ENCODE measurements around the gene UBASH3B.

UBASH3B gene

DNA sequence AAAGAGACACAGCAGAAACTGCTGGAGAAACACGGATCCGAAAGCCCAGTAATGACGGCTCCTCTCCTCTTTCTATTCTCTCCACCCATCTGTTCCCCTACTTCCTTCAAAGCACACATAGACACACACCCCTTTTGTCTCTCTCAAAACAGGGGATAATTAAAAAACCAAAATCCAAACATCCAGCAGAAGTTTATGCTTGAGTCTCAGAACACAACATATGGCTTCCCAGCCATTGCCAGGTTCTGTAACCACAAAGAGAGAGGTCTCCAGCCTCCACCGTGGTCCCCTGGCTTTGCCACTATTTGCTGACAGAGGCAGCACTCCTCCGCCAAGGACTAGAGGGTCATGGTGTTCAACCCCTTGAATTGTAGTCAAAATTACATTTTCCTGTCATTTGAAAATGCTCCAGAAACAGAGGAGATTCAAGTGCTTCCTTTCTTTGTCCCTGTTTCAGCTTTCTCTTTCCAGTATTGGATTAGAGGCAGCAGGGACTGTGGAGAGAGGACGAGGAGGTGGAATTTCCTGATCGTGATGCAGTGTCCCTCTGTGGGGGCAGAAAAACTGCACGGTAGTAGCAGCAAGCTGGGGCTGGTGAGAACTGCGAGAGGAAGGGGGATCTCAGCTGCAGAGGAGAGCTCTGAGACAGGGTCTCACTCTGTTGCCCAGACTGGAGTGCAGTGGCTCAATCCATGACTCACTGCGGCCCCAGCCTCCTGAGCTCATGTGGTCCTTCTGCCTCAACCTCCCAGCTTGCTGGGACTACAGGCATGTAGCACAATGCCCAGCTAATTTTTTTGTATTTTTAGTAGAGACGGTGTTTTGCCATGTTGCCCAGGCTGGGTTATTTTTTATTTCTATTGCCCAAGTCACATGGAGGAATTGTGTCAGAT is 60.3 kb downstream of the UBASH3B start:
- ChIA-PET POLR2A (no interaction called here), CTCF (no interaction called here)
- DNase-seq (ENCODE audit: extremely low spot score): no peak
- no peak for TF ChIP-seq NFRKB (IDR thresholded peaks at IDR 0.05)
- no peak for TF ChIP-seq FOXA1 (IDR thresholded peaks at IDR 0.05)
- no peak for TF ChIP-seq FOXK2 (IDR thresholded peaks at IDR 0.05)
- no peak for TF ChIP-seq ZNF384 (IDR thresholded peaks at IDR 0.05)
- TF ChIP-seq PKNOX1 (IDR thresholded peaks at IDR 0.05): no peak
- no peak for TF ChIP-seq CTBP1 (IDR thresholded peaks at IDR 0.05; ENCODE audit: borderline replicate concordance)
- no peak for TF ChIP-seq HDGF (IDR thresholded peaks at IDR 0.05; ENCODE audit: borderline replicate concordance)
- no peak for TF ChIP-seq SUZ12 (IDR thresholded peaks at IDR 0.05)
- no peak for TF ChIP-seq SP1 (IDR thresholded peaks at IDR 0.05)
- no peak for TF ChIP-seq TARDBP (IDR thresholded peaks at IDR 0.05)
- no peak for TF ChIP-seq LEF1 (IDR thresholded peaks at IDR 0.05; ENCODE audit: borderline replicate concordance)
- TF ChIP-seq L3MBTL2 (conservative IDR thresholded peaks at IDR 0.05): no peak
- no peak for TF ChIP-seq ELF4 (IDR thresholded peaks at IDR 0.05)
- TF ChIP-seq BHLHE40 (IDR thresholded peaks at IDR 0.05; ENCODE audit: borderline replicate concordance): no peak
- TF ChIP-seq ARNT (IDR thresholded peaks at IDR 0.05): no peak

DNA sequence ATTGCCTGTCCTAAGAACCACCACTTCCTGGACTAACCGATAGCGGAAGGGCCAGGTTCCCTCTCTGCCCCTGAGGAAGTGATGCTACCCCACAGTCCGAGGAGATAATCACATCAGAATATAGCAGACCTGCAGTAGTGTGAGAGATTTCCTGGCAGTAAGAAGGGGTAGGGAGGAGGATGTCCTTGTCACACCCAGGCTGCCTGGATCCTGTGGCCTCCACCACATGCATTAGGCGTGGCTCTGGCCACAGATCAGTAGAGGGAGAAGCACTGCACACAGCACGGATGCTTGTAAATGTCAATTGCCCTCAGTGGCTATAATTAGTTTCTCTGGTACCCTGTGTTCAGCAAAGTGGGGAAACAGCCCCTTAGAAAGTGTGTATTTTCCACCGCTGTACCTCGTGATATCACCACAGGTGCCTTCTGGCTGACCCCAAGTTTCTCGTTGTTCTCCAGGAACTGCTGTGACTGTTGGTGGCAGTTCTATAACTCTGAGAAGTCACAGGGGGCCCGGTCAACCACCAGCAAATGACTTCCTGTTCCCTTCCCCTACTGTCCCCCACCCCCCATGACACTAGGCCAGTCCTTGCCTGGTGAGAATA is 61.8 kb downstream of the UBASH3B start:
- no peak for DNase-seq (ENCODE audit: extremely low spot score)
- TF ChIP-seq L3MBTL2 (conservative IDR thresholded peaks at IDR 0.05) (no peak), BHLHE40 (IDR thresholded peaks at IDR 0.05; ENCODE audit: borderline replicate concordance) (no peak), FOXK2 (IDR thresholded peaks at IDR 0.05) (no peak), FOXM1 (IDR thresholded peaks at IDR 0.05; ENCODE audit: borderline replicate concordance) (no peak), ZNF384 (IDR thresholded peaks at IDR 0.05) (no peak), ELF4 (IDR thresholded peaks at IDR 0.05) (no peak), HDGF (IDR thresholded peaks at IDR 0.05; ENCODE audit: borderline replicate concordance) (no peak), CTBP1 (IDR thresholded peaks at IDR 0.05; ENCODE audit: borderline replicate concordance) (no peak), LEF1 (IDR thresholded peaks at IDR 0.05; ENCODE audit: borderline replicate concordance) (no peak), SP1 (IDR thresholded peaks at IDR 0.05) (no peak), TARDBP (IDR thresholded peaks at IDR 0.05) (no peak), FOXA1 (IDR thresholded peaks at IDR 0.05) (no peak), NFRKB (IDR thresholded peaks at IDR 0.05) (no peak), PKNOX1 (IDR thresholded peaks at IDR 0.05) (no peak), ARNT (IDR thresholded peaks at IDR 0.05) (no peak), SUZ12 (IDR thresholded peaks at IDR 0.05) (no peak)
- CTCF ChIA-PET: no interaction called here
- POLR2A ChIA-PET: no interaction called here

DNA sequence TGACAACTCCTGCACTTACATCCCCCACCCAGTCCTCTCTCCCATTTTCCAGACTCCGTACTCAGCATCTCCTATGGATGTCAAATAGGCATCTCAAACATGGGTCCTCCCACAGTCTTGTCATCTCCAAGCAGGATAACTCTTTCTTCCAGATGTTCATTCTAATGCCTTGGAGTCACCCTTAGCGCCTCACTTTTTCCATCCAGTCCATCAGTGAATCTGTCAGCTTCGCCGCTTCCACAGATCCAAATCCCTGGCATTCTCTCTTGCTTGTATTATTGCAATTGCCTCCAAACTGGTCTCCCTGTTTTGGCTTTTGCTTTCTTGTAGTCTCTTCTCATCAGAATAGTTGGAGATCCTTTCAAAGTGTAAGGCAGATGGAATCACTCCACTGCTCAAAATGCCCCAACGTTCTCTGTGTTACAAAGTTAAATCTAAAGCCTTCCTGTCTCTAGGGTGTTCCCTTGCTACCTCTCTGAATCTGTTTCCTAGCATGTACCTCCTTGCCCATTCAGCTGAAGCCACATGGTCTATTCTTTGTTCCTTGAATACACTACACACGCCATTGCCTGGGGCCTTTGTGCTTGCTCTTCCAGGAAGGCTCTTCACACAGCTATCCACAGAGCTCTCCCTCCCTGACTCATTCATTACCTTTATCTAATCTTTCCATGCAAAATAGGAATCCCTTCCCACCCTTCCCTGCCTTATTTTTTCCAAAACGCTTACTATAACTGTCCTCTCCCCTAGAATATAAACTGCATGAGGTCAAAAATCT is 64.8 kb downstream of the UBASH3B start:
- TF ChIP-seq FOXK2 (IDR thresholded peaks at IDR 0.05) (no peak), PKNOX1 (IDR thresholded peaks at IDR 0.05) (no peak), ARNT (IDR thresholded peaks at IDR 0.05) (no peak), FOXA1 (IDR thresholded peaks at IDR 0.05) (no peak)
- no peak for DNase-seq (ENCODE audit: extremely low spot score)
- POLR2A ChIA-PET: no interaction called here
- CTCF ChIA-PET: no interaction called here

DNA sequence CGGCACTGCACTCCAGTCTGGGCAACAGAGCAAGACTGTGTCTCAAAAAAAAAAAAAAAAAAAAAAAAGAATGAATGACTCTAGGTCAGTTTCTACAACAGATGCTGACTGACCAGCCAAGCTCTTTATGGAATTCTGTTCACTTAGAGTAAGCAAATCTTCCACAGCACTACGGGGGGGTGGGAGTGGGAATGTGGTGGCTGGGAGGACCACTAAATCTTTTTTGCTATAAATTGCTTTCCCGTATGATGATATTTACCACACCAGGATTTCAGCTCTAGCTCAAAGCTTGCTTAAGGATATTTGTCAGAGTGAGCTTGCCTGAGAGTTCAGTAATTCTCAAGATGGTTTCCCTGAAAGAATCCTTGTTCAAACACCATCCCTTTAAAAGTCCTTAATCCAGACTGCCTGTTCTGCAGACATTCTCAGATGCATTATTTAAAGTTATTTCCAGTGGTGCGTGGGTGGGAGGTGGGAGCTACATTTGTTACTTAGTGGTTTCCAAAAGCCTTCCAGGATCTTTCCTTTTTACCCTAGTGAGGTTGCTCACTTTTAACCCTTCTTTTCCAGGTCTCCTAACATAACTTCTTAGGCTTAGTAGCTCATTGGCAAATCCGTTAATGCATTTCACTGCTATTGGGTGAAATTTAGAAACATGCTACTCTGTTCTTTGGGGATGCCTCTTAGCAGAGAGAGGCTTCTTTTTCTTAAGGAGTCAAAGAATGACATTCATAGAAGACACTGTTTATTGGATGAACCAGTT is 65.9 kb downstream of the UBASH3B start:
- ChIA-PET POLR2A (no interaction called here), CTCF (interaction anchor here (0.6 kb wide), 1 partner anchor 545 kb away, joined by 3 read pairs; no protein-coding TSS in a partner anchor)
- TF ChIP-seq FOXK2 (IDR thresholded peaks at IDR 0.05): no peak
- TF ChIP-seq CTBP1 (IDR thresholded peaks at IDR 0.05; ENCODE audit: borderline replicate concordance): no peak
- TF ChIP-seq PKNOX1 (IDR thresholded peaks at IDR 0.05): no peak
- no peak for TF ChIP-seq SUZ12 (IDR thresholded peaks at IDR 0.05)
- no peak for TF ChIP-seq ARNT (IDR thresholded peaks at IDR 0.05)
- TF ChIP-seq SP1 (IDR thresholded peaks at IDR 0.05): no peak
- no peak for TF ChIP-seq HDGF (IDR thresholded peaks at IDR 0.05; ENCODE audit: borderline replicate concordance)
- TF ChIP-seq ZNF384 (IDR thresholded peaks at IDR 0.05): no peak
- DNase-seq (ENCODE audit: extremely low spot score): no peak

DNA sequence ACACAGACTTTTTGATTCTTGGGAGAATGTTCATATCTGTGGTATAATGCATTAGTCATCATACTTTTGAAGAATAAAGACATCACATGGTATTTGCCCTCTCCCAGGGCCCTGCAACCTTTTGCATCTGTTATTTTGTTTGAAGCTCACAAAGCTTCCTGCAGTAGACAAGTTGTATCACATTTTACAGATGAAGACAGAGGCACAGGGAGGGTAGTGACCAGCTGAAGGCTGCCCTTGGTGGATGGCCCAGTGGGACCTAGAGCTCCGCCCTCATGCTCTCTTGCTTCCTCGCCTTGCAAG is 66.4 kb downstream of the UBASH3B start:
- CTCF ChIA-PET: interaction anchor here (0.6 to 0.7 kb wide), 2 partner anchors 93 to 545 kb away, joined by 3 read pairs; no protein-coding TSS in a partner anchor
- TF ChIP-seq LEF1 (IDR thresholded peaks at IDR 0.05; ENCODE audit: borderline replicate concordance) (no peak), L3MBTL2 (conservative IDR thresholded peaks at IDR 0.05) (no peak), SP1 (IDR thresholded peaks at IDR 0.05) (no peak), NFRKB (IDR thresholded peaks at IDR 0.05) (no peak), PKNOX1 (IDR thresholded peaks at IDR 0.05) (no peak), FOXM1 (IDR thresholded peaks at IDR 0.05; ENCODE audit: borderline replicate concordance) (no peak), TARDBP (IDR thresholded peaks at IDR 0.05) (no peak), CTBP1 (IDR thresholded peaks at IDR 0.05; ENCODE audit: borderline replicate concordance) (no peak), ELF4 (IDR thresholded peaks at IDR 0.05) (no peak), SUZ12 (IDR thresholded peaks at IDR 0.05) (no peak), ARNT (IDR thresholded peaks at IDR 0.05) (no peak), FOXA1 (IDR thresholded peaks at IDR 0.05) (no peak)
- DNase-seq (ENCODE audit: extremely low spot score): no peak
- POLR2A ChIA-PET: no interaction called here

All from HEK293T (cell line).